Epithelial cell of proximal tubule (primary cell): ENCODE results near the gene MRPL58. TPM values are rescaled to one million over a fixed set of nuclear protein-coding genes. Genes with fewer than 3 reads are reported as not detected.

Experiments used
- DNase-seq: peaks from one replicate; pipeline ENCODE4 v3.0.0-alpha.2; 2011; ENCODE audit warnings: low read depth
- H3K4me3 ChIP-seq: 2 replicates; pipeline ENCODE4 v1.5.1; 2011; ENCODE audit warnings: low read depth, mild to moderate bottlenecking, low read length
- total RNA-seq: library from RNA; depleted of rRNA; stranded (reverse); fragments of >200 nt; gene quantifications from 2 replicates; pipeline ENCODE4 v1.2.3, GENCODE V29; 2015
- TF ChIP-seq, protein P1 (sequence below): conservative IDR thresholded peaks from 2 replicates; pipeline ENCODE4 v1.5.1; 2012; ENCODE audit warnings: low read depth, mild to moderate bottlenecking, low read length

Gene MRPL58
- total RNA-seq, 1 donor from 2014 or later = 52.2 TPM

DNA sequence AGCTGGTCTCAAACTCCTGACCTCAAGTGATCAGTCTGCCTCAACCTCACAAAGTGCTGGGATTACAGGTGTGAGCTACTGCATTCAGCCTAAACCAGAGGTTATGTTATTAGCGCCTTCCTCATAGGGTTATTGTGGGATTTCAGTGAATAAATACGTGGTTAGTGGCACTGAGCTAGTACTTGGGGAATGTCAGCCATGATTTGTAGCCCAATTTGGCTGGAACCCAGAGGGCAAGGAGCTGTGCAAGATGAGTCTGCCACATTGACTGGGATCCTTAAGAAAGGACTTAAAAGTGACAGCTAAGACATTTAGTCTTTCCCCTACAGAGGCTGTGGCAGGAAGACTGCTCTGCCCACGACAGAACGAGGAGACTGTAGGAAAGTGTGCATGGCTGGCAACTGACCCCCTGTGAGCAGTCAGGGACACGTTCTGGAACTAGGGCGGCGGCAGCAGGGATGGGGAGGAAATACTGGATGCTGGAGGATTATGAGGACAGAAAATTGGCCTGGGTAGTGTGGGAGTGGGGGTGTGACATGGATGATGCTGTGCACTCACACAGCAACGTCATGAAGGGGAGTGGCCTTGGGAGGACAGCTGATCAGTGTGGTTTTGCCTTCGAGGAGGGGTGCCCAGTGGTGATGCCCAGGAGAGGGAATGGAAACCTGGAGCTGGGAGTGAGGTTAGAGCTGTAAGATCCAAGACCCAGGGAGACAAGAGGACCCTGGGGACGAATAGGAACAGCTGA lies 19.7 kb downstream of the MRPL58 start:
- peak overlapping the region; percentile 22 for H3K4me3 ChIP-seq
- no peak for DNase-seq
- TF ChIP-seq, protein P1, sequence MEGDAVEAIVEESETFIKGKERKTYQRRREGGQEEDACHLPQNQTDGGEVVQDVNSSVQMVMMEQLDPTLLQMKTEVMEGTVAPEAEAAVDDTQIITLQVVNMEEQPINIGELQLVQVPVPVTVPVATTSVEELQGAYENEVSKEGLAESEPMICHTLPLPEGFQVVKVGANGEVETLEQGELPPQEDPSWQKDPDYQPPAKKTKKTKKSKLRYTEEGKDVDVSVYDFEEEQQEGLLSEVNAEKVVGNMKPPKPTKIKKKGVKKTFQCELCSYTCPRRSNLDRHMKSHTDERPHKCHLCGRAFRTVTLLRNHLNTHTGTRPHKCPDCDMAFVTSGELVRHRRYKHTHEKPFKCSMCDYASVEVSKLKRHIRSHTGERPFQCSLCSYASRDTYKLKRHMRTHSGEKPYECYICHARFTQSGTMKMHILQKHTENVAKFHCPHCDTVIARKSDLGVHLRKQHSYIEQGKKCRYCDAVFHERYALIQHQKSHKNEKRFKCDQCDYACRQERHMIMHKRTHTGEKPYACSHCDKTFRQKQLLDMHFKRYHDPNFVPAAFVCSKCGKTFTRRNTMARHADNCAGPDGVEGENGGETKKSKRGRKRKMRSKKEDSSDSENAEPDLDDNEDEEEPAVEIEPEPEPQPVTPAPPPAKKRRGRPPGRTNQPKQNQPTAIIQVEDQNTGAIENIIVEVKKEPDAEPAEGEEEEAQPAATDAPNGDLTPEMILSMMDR = no peak

DNA sequence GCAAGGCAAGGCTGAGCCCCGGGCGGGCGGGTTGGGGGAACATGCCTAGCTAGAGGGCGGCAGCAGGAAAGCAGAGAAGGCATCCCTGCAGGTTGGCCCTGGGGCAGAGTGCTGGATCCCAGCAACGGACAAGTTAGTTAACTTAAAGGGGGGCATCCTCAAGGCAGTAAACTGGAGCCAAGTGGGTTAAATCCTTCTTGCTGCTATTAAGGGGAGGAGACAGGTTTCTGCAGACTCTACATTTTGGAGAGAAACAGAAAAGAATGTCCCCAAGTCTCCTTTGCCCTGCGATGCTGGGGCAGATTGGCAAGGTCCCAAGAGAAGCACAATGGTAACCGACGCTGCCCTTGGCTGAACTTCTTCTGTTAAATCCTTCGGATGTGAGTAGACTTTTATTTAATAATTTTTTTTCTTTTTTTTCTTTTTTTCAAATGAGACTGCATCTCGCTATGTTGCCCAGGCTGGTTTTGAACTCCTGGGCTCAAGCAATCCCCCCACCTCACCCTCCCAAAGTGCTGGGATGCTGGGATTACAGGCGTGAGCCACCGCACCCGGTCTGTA lies 20.3 kb downstream of the MRPL58 start:
- DNase-seq = no peak
- peak overlapping the region; percentile 91 for H3K4me3 ChIP-seq
- TF ChIP-seq, protein P1 = no peak

DNA sequence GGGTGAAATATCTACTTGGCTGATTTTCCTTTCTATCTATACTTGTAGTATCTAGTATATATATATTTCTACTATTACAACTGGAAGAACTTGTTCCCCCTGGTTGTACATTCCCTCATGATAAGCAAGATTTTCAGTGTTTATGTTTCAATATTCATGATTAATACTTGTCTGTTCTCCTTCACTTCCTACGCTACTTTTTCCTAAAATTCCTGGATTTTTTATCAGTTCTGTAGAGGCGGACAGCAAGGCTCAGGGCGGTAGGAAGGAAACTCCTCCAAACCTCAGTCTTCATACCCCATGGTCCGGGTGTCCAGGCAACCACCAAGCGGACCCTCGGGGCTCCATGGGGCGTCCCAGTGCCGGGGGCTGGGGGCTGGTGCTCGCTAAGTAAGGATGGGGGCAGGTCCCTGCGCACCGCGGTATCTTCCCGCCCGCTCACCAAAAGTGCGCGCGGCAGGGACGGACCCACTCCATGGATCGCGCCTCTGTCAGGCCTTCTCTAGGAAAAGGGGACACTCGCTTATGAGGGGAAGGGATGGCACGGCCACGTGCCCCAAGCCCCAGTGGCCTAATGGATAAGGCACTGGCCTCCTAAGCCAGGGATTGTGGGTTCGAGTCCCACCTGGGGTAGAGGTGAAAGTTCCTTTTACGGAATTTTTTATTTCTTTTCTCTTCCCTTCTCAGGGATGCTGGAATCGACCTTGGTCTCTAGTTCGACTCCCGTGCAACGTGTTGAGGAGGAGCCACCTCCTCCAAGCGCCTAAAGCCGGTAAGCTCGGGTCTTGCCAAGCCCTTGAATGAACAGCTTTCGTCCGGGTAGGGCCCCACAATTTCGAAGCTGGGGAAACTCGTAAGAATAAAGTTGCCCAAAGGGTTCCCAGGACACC lies 21.1 kb downstream of the MRPL58 start:
- H3K4me3 ChIP-seq = peak overlapping the region; percentile 91
- no peak for DNase-seq
- TF ChIP-seq, protein P1 = no peak

DNA sequence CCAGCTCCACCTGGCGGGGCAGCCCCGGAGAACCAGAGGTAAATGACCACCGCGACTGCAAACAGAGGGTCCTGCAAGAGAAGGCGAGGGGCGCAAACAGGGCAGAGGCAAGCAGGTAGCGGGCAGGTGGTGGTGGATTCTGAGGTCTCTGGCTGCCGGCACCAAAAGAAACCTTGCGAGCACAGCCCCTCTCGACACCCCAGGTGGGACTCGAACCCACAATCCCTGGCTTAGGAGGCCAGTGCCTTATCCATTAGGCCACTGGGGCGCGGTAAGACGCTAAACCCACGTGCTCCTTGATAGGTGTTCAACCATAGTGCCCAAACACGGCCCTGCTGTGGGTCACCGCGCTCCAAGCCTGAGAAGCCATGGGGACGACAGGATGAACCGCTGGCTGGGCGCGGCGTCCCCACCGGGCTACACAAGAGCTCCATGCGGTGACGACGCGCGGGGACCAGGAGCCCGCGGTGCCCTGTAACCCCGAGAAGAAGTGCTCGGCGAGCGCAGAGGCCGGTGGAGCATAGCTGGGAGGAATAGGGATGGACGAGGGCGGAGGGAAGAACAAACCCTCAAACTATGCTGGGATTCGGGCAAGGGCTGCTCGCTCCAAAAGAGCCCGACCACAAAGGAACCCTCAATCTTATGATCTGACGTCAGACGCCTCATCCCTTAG lies 21.9 kb downstream of the MRPL58 start:
- DNase-seq = no peak
- H3K4me3 ChIP-seq = peak overlapping the region; percentile 91
- TF ChIP-seq, protein P1 = peak; percentile 41

DNA sequence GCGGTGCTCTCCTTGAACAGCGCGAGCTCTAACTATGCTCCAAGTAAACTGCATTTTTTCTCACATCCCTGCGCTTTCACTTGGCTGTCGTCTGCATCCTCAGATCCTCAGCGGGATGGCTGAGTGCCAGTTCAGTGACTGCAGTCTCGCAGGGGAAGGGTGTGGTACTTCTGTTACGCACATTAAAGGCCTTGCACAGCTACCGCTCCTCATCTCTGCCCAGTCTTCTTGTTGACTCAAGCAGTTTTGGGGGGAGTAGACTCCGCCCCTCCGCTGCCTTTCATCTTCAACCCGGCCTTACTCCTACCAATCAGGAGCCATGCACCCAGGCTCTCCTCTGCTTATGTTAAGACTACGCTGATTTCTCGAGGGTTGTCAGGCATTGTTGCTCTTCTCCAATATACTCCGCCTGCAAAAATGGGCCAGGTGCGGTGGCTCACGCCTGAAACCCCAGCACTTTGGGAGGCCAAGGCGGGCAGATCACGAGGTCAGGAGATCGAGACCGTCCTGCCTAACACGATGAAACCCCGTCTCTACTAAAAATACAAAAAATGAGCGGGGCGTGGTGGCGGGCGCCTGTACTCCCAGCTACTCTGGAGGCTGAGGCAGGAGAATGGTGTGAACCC lies 24.3 kb downstream of the MRPL58 start:
- H3K4me3 ChIP-seq = no peak overlapping the region
- DNase-seq = no peak
- TF ChIP-seq, protein P1 = no peak

DNA sequence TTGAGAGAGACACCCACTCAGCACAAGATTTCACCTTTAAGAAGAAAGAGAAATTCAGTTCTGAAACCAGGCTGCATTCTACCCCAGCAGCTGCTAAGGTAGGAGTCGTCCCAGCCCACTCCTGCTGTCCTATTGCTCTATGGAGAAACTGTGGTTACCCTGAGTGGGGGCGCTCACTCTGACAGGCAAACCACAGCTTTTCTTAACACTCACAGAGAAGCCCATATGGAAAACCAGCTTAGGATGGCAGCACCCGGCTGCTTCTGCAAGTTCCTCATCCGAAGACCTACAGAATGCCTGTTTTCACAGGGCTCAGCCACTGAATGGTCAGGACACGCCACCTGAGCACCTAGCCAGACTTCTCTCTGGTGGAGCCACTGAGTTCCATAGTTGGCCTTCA lies 26.8 kb downstream of the MRPL58 start:
- TF ChIP-seq, protein P1 = no peak
- DNase-seq = no peak
- no peak overlapping the region for H3K4me3 ChIP-seq
